Pancreas (tissue), 10 donors: ENCODE results near the gene PRR12. TPM values are rescaled to one million over a fixed set of nuclear protein-coding genes. Genes with fewer than 3 reads are reported as not detected.
A peak's percentile ranks its signal among the peaks of the same experiment; 100 is the strongest.
"Not testable (repeated sequence)": the region's sequence is repeated elsewhere in the genome, so short reads cannot be mapped to it uniquely, and the experiment has no call there.

Experiments
- ATAC-seq, 4 donors: fragments of 200-7000 bp; cut with Tn5 transposase; one replicate each; pipeline versions ENCODE4 v1.8.0 to v1.9.1; 2020; ENCODE audit warnings: mild to moderate bottlenecking in 4 of 4, moderate library complexity in 4 of 4
- DNase-seq, 6 donors: peaks; one replicate each; pipeline ENCODE4 v3.0.0-alpha.2; 2020
- FAIRE-seq: peaks from 2 replicates; lab custom pipeline; 2012; peaks lifted over from hg19 to GRCh38; lab: Jason Lieb, UNC
- H3K27ac ChIP-seq, 4 donors: fragments of 200-600 bp; sonication (generic); 1 replicate in 3 of 4; 2 replicates in 1 of 4; pipeline versions ENCODE4 v1.5.0 to v1.8.0; 2020
- H3K27me3 ChIP-seq, 4 donors: fragments of 200-600 bp; one replicate each; pipeline ENCODE4 v1.8.0; 2021
- H3K36me3 ChIP-seq, 3 donors: fragments of 200-600 bp; sonication (generic) in 1 of 3; one replicate each; pipeline versions ENCODE4 v1.5.0 to v1.8.0; 2020 to 2021
- H3K4me1 ChIP-seq, 3 donors: fragments of 200-600 bp; one replicate each; pipeline ENCODE4 v1.8.0; 2021
- H3K4me3 ChIP-seq, 4 donors: fragments of 200-600 bp; sonication (generic) in 2 of 4; one replicate each; pipeline versions ENCODE4 v1.5.0 to v1.8.0; 2020 to 2021
- H3K9me3 ChIP-seq, 4 donors: fragments of 200-600 bp; one replicate each; pipeline ENCODE4 v1.8.0; 2021
- CTCF ChIP-seq, 4 donors: fragments of 200-600 bp; sonication (generic) in 3 of 4; IDR thresholded peaks; one replicate each; pipeline versions ENCODE4 v1.5.0 to v1.8.0; 2021; ENCODE audit warnings: antibody characterized with exemption in 4 of 4
- WGBS, 2 donors: extraction: QIAGEN DNeasy Blood & Tissue Kit; methylation state at CpG; one replicate each; pipeline ENCODE4 v1.1.7; 2013; 5-methylcytosine and 5-hydroxymethylcytosine counted together
- intact Hi-C, 3 donors: fragments of 100-400 bp; cut with DNase I; formaldehyde crosslinking; loops; one replicate each; pipeline versions ENCODE4 v1.11.1 to v1.14.2; 2022
- polyA plus RNA-seq, 2 donors: library from polyadenylated mRNA; stranded (reverse); fragments of 200-250 nt; gene quantifications; one replicate each; pipeline ENCODE4 v1.2.3, GENCODE V29; 2013
- total RNA-seq, 6 donors: library from RNA; stranded (reverse); fragmentation: NEBNext Ultra II Directional in 4 of 6; extraction: Animal tissue kit (Norgen Biotek cat#: 25700) in 4 of 6; gene quantifications; one replicate each; pipeline versions ENCODE4 v1.2.1 to v1.2.4, GENCODE V29; 2021 to 2023
- donor health status: healthy with polysubstance abuse.
- donor health status: DM: no; HTN: no; CAD: no; lungs with moderate emphysema.
- donor health status: DM: no; HTN: no; CAD: no.
- donor health status: control.
- donor health status: control.
- donor health status: Bipolar disorder and iron deficiency.
- donor health status: DM: yes; HTN: yes; CAD: no.
- donor health status: DM: no; HTN: no; CAD: no.
- donor health status: DM: no; HTN: no; CAD: no.
- donor health status: DM: yes; HTN: yes; CAD: no.

Gene PRR12
- total and polyA plus RNA-seq, 8 donors = 8.3 to 18.9 (median 11.1) TPM

- Histone ChIP-seq H3K9me3 (no peaks in the 10 kb centered on the region), H3K4me3 (no peak overlapping the region), H3K36me3 (no peaks in the 10 kb centered on the region), H3K27ac (peak overlapping the region in 2 of 4 donors; percentile 34 to 63), H3K27me3 (no peaks in the 10 kb centered on the region), H3K4me1 (peaks cover 0 to 12% (median 5%) of the 10 kb centered on the region in 3 donors)
- WGBS, 2 donors = 17 to 20% methylated on average over 9 of the region's 9 CpGs
- peak; percentile 49 to 67 (median 62) for ATAC-seq
- no peak for TF ChIP-seq CTCF (IDR thresholded peaks at IDR 0.05)
- intact Hi-C loops = no loop called here
- peak in 2 of 6 donors; percentile 30 to 34 for DNase-seq
- FAIRE-seq = no peak
Measured at GRCh38 chr19:49631014-49631588, 40.1 kb downstream of the PRR12 start.

- H3K4me3 ChIP-seq = no peak overlapping the region
- no peaks in the 10 kb centered on the region for H3K9me3 ChIP-seq
- no peak for TF ChIP-seq CTCF (IDR thresholded peaks at IDR 0.05)
- ATAC-seq (no peak), FAIRE-seq (no peak), DNase-seq (no peak)
- H3K4me1 ChIP-seq = peaks cover 0 to 12% (median 5%) of the 10 kb centered on the region in 3 donors
- H3K27me3 ChIP-seq = no peaks in the 10 kb centered on the region
- 81 to 85% methylated on average over 19 of the region's 19 CpGs for WGBS, 2 donors
- peak overlapping the region in 1 of 4 donors; percentile 34 for H3K27ac ChIP-seq
- intact Hi-C loops = no loop called here
- no peaks in the 10 kb centered on the region for H3K36me3 ChIP-seq
Measured at GRCh38 chr19:49631610-49632192, 40.7 kb downstream of the PRR12 start.

GRCh38 chr19:49632576-49632975 lies 41.6 kb downstream of the PRR12 start:
- TF ChIP-seq CTCF (IDR thresholded peaks at IDR 0.05) = no peak
- H3K36me3 ChIP-seq = no peaks in the 10 kb centered on the region
- 88 to 96% methylated on average over 5 of the region's 5 CpGs for WGBS, 2 donors
- FAIRE-seq (no peak), DNase-seq (peak in 1 of 6 donors; percentile 17), ATAC-seq (no peak)
- no peaks in the 10 kb centered on the region for H3K9me3 ChIP-seq
- H3K27ac ChIP-seq = no peak overlapping the region
- H3K4me3 ChIP-seq = no peak overlapping the region
- peaks cover 0 to 12% (median 5%) of the 10 kb centered on the region in 3 donors for H3K4me1 ChIP-seq
- H3K27me3 ChIP-seq = no peaks in the 10 kb centered on the region
- intact Hi-C loops = no loop called here

- peaks cover 0 to 15% (median 5%) of the 10 kb centered on the region in 3 donors for H3K4me1 ChIP-seq
- H3K36me3 ChIP-seq, FAIRE-seq, H3K4me3 ChIP-seq, intact Hi-C loops, H3K27ac ChIP-seq, DNase-seq, ATAC-seq, H3K27me3 ChIP-seq, H3K9me3 ChIP-seq: not testable (repeated sequence)
- WGBS, 2 donors = 66 to 74% methylated on average over 9 of the region's 9 CpGs
Measured at GRCh38 chr19:49633273-49633672, 42.3 kb downstream of the PRR12 start.

- no peaks in the 10 kb centered on the region for H3K27me3 ChIP-seq
- WGBS, 2 donors = 51 to 62% methylated on average over 24 of the region's 24 CpGs
- FAIRE-seq = no peak
- no peak overlapping the region for H3K27ac ChIP-seq
- no peak for TF ChIP-seq CTCF (IDR thresholded peaks at IDR 0.05)
- H3K36me3 ChIP-seq = no peaks in the 10 kb centered on the region
- no peak for ATAC-seq
- H3K4me1 ChIP-seq = peaks cover 0 to 20% (median 5%) of the 10 kb centered on the region in 3 donors
- peak in 1 of 6 donors; percentile 45 for DNase-seq
- H3K4me3 ChIP-seq = no peak overlapping the region
- no peaks in the 10 kb centered on the region for H3K9me3 ChIP-seq
- intact Hi-C loops = no loop called here
Measured at GRCh38 chr19:49635530-49636232, 44.7 kb downstream of the PRR12 start.
